Cerebellar cortex (tissue), 1 donor: Measurements from ENCODE around the gene STYXL2.

Source experiments
- DNase-seq: peaks from one replicate; pipeline ENCODE4 v3.0.0-alpha.2; 2015; ENCODE audit warnings: low spot score

Gene STYXL2

GRCh38 chr1:167093846-167094516, at the start of gene STYXL2:
Gene STYXL2, plus strand, starts transcription at chr1:167094075. Its CDS starts 775 bp downstream, at chr1:167094850.
- no peak for DNase-seq

DNA sequence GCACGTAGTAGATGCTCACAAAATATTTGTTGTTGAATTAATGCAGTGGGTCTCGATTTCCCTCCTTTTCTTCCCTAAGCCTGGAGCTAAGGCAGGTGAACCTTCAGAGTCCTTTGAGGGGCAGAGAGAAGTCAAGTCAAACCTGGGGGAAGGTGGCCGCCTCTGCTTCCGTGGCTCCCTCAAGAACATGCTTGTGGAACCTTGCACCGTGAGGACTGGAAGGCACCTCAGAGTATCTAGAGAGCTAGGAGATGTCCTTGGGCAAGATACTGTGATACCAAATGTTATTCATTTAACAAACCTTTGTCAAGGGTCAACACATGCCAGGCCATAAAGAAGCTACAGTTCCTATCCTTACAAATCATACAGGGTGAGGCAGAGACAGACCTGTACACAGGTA, 42.0 kb upstream of the STYXL2 start:
- no peak for DNase-seq

DNA sequence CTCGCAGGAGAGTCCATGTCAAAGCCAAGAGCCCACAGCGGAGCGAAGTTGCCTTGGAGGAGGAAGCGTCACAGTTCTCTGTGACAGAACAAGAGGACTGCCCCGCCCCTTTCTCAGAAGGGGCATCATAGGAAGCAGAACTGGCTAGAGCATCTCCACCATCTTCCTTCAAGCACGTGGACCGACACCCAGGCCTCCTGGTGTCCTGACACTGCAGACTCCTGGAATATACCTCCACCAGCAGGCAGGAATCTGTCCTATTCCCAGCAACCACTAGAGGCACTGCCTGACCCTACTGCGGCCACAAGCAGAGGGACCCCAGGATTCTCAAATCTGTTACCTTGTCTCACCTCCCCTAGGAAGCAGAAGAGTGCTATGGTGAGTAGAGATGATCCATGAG, 41.5 kb upstream of the STYXL2 start:
- no peak for DNase-seq

- peak; percentile 47 for DNase-seq
Measured at GRCh38 chr1:167054531-167054930, 39.3 kb upstream of the STYXL2 start.

- no peak for DNase-seq
Measured at GRCh38 chr1:167054946-167055630, 38.8 kb upstream of the STYXL2 start.

DNA sequence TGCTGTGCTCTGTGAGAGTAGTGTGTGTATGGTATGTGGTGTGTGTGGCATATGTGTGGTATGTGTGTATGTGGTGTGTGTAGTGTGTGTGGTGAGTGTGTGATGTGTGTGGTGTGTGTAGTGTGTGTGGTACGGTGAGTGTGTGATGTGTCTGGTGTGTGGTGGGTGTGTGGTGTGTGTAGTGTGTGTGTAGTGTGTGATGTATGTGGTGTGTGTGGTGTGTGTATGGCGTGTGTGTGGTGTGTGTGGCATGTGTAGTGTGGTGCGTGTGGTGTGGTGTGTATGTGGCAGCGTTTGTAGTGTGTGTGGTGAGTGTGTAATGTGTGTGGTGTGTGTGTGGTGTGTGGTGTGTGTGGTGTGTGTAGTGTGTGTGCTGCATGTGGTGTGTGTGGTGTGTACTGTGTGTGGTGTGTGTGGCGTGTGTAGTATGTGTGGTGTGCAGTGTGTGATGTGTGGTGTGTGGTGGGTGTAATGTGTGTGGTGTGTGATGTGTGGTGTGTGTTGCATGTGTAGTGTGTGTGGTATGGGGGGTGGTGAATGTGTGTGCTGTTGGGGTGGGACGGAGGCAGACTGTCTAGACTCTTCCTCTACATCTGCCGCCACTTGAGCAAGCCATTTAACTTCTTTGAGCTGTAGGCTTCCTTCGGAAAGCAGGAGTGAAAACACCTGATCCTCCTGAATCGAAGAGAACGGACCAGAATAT, 37.2 kb upstream of the STYXL2 start:
- DNase-seq = no peak

- DNase-seq = peak; percentile 89
Measured at GRCh38 chr1:167057241-167057688, 36.6 kb upstream of the STYXL2 start.

DNA sequence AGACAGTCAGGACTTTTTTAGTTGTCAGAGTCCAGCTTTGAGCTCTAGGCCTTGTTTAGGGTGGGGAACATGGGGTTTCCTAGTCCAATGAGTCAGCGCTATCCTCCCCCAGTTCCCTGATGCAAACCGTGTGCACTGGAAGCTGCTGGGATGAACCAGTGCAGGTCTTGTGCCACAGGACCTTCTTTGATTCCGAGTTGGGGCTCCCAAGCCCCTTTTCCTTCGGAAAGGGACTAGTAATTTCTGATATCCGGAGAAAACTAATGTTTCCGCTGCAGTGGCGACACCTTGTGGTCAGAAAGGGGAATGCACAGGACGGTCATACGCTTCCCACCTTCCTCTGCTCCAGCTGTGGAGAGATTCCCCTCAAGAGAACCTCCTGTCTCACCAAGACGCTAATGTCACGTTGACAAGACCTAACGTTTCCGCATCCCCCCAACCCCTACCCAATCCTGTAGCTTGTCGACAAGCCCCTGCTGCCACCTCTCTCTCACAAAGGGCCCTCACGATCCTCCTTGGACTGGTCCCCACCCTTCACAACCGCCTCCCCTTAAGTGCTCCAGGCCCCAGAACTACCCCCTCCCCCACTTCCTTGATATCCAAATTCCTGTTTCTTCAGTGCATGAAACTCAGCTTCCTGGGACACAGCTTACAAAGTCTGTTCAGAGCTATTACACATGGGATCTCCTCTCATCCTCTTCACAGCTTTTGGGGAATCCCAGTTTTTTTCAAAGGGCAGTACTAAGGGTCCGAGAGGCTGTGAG, 34.6 kb upstream of the STYXL2 start:
- peak; percentile 72 for DNase-seq

DNA sequence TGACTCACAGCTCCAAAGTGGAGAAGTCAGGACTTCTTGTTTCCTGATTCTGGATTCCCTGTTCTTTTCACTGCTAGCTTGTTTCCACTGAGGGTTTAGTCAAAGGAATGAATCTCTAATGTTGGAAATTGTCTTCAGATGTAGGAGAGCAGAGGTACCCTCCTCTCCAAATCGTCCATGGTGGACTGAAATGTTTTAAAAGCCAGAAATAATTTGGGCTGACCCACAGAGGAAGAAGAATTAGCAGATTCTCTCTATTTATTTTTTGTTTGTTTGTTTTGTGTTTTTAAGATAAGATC, 34.1 kb upstream of the STYXL2 start:
- no peak for DNase-seq

DNA sequence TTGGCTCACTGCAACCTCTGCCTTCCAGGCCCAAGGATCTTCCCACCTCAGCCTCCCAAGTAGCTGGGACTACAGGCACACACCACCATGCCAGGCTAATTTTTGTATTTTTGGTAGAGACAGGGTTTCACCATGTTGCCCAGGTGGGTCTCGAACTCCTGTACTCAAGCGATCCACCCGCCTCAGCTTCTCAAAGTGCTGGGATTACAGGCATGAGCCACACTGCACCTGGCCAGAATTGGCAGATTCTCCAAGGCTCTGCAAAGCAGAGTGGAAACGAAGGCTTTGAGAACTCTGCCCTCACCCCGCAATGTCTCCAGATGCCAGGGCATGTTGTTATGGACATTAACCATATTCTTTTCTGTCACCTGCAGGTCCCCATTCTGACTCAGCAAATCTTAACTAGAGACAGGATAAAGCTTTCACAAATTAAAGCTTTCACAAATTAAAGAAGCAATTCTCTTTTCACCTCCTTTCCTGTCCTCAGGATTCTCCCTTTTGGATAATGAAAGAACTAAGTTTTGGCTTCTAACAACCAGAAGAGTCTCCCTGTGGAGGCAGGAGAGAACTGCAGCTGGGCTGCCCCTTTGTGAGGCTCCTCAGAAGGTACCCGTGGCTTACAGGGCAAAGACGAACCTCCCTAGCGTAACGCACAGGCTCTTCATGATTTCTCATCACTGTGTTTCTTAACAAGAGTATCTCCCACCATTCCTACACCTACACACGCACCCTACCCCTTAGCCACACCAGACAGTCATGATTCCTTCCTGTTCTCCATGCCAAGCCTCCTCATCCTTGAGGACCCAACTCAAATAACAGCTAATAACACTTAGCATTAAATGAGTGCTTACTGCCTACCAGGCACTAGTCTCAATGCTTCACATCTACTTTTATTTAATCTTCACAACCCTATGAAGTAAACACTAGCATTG, 33.5 kb upstream of the STYXL2 start:
- DNase-seq = no peak

- DNase-seq = no peak
Measured at GRCh38 chr1:167061073-167061464, 32.8 kb upstream of the STYXL2 start.

DNA sequence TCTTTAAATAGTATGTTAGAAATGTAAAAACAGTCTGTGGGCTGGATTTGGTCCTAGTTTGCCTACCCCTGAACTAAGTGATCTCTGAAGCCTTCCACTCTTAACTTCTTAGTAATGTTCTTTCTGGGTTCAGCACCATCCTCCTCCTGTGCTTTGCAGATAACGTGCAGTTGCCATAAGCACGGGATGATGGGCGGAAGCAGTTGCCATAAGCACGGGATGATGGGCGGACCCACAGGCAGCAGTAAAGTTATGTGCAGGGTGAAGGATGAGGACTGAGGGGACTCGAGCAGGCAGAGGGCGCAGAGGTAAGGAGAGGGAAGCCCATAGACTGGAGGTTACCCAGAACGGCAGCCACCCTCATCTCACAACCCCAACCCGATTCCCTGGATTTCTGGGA, 29.3 kb upstream of the STYXL2 start:
- no peak for DNase-seq

GRCh38 chr1:167065471-167065870, 28.4 kb upstream of the STYXL2 start:
- DNase-seq = no peak

- peak; percentile 77 for DNase-seq
Measured at GRCh38 chr1:167066333-167067122, 27.3 kb upstream of the STYXL2 start.

DNA sequence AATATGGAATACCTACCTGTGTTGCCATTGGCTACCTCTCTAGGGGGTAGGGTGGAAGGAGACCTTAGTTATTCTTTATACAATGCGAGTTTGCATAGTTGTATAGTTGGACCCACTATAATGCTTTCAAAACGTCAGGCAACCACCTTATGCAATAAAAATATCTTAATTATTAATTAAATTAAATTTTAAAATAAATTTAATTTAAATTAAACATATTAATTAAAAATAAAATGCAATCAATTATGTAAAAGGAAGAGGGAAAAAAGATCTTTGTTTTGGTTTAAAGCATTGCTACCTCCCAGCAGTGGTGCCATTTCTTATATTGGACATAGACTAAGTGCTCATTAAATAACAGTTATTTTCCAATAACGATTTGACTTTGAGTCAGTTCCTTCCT, 26.0 kb upstream of the STYXL2 start:
- no peak for DNase-seq

GRCh38 chr1:167068761-167069160, 25.1 kb upstream of the STYXL2 start:
- DNase-seq = no peak

DNA sequence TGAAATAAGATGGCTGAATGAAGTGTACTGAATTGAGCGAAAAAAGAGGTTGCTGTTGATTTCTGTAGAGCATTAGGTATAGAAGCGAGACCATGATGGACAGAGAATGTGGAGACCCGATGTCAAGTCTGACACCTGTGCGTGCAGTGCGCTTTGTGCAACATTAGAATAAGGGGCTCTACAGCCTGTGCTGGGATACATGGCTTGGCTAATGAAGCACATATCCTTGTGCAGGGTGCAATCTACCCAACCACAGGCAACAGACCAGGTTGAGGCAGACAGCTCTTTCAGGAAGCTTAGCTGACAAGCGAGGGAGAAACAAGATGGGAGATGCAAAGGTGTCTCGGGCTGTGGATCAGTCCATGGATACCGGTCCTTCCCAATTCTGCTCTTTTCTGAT, 22.6 kb upstream of the STYXL2 start:
- no peak for DNase-seq

- no peak for DNase-seq
Measured at GRCh38 chr1:167076136-167076710, 17.7 kb upstream of the STYXL2 start.

DNA sequence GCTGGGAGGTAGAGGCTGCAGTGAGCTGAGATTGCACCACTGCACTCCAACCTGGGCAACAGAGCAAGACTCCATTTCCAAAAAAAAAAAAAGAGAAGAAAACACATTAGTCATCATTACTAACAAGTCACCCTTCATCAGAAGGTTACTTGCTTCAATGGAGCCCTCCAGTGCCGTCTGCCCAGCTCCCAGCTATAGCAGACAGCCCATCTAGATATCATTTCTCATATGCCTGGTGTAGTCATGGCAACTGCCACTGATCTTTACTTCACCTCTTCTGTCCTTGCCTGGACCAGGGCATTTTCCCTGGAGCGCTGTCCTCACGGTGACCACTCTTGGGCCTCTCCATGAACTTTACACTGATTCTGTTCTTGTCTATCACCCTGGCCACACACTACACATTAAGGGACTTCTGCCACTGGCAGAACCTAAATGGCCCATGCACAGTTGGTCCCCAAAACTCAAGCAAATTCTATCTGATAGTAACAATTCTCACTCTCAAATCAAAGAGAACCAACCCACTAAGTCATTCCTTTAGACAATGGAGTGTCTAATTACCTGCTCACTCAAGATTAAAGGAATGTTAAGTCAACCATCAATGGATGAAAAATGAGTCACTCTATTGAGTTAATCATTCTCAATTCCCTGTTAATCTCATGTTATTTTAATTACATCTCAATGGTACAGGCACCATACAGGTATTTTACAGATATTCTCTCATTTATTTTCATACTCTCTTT, 16.6 kb upstream of the STYXL2 start:
- DNase-seq = no peak

DNA sequence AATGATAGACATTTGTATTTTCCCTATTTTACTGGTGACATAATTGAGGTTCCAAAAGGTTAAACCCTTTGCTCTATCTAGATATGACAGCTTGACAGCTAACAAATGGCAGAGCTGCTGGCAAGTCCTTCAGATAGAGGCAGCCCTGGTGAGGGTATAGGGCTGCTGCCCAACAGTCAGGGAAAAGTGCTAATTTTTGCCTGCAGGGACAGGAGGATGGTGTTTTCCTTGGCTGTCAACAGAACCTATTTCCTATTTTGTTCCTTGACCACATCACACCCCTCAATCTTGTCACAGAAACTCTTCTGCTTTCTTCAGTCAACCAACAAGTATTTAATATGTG, 16.0 kb upstream of the STYXL2 start:
- DNase-seq = peak; percentile 75
